ENCODE data around the gene KIF4B. TPM values are rescaled to one million over a fixed set of nuclear protein-coding genes. Genes with fewer than 3 reads are reported as not detected.

The KIF4B gene
- total and polyA plus RNA-seq, 10 donors: 0.06 to 0.26 (median 0.16) TPM; not detected in 6

DNA sequence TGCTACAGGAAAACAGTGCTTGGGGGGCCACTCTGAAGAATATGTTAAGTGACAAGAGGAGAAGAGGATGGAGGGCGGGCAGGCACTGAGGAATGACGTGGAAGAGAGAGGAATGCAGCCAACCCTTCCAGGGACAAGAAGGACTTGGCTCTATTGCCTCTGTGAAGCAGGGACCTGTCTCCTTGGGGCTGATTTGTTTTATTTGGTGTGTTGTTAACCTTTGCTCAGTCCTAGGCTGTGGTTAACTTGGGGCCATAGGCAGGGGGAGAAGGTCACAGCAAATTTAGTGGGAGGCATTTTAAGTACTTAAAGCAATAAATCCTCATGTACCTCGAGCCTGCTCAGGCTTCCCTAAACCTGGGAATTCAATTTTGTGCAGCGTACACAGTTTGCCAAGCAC is 39.9 kb downstream of the KIF4B start:
- Histone ChIP-seq H3K4me3 (no peak overlapping the region), H3K27me3 (replicated peaks in 1 of 7) (peaks cover 0 to 3% (median 0%) of the 10 kb centered on the region in 7 donors), H3K27ac (no peak overlapping the region), H3K4me1 (peaks cover 0 to 12% (median 0%) of the 10 kb centered on the region in 6 donors), H3K36me3 (no peaks in the 10 kb centered on the region), H3K9me3 (no peaks in the 10 kb centered on the region)
- TF ChIP-seq, protein P1, sequence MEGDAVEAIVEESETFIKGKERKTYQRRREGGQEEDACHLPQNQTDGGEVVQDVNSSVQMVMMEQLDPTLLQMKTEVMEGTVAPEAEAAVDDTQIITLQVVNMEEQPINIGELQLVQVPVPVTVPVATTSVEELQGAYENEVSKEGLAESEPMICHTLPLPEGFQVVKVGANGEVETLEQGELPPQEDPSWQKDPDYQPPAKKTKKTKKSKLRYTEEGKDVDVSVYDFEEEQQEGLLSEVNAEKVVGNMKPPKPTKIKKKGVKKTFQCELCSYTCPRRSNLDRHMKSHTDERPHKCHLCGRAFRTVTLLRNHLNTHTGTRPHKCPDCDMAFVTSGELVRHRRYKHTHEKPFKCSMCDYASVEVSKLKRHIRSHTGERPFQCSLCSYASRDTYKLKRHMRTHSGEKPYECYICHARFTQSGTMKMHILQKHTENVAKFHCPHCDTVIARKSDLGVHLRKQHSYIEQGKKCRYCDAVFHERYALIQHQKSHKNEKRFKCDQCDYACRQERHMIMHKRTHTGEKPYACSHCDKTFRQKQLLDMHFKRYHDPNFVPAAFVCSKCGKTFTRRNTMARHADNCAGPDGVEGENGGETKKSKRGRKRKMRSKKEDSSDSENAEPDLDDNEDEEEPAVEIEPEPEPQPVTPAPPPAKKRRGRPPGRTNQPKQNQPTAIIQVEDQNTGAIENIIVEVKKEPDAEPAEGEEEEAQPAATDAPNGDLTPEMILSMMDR (IDR thresholded peaks at IDR 0.05 in 8 of 11, conservative IDR thresholded peaks at IDR 0.05 in 3 of 11): no peak
- no peak for TF ChIP-seq POLR2AphosphoS5 (IDR thresholded peaks at IDR 0.05)
- no peak for TF ChIP-seq POLR2A (IDR thresholded peaks at IDR 0.05)
- no peak for DNase-seq
- intact Hi-C loops (cut with DNase I; ENCODE audit: low total_unique reads): no loop called here
- 43 to 56% (median 49%) methylated on average over 4 of the region's 4 CpGs for WGBS, 5 donors

DNA sequence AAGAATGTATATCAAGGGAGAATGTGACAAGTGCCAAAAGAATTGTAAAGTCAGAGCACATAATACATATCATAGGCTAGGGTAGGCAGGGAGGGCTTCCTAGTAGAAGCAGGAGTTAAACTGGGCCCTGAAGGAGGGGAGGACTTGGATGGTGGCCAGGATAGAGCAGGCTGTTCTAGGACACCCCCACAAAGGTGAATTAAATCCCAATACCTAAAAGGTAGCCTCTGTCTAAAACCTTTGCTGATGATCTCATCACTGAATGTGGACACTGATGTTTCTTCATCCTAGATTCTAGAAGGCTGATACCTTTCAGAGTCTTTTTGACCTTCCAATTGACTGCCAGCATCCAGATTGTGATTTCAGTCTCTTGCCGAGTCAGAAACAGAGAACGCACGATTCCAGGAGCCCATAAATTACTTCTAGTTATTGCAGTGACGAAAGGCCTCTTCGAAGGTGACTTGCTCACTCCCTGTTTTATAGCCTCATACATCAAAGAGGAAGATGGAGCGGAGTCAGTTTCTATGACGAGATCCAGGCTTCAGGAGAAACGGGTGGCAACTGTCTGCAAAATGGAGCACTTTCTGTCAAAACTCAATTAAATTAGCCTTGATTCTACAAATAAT is 43.2 kb downstream of the KIF4B start:
- Histone ChIP-seq H3K9me3 (peaks cover 0 to 7% (median 0%) of the 10 kb centered on the region in 8 donors), H3K27ac (no peak overlapping the region), H3K4me1 (peaks cover 0 to 12% (median 0%) of the 10 kb centered on the region in 6 donors), H3K27me3 (replicated peaks in 1 of 7) (peaks cover 0 to 3% (median 0%) of the 10 kb centered on the region in 7 donors), H3K4me3 (no peak overlapping the region), H3K36me3 (no peaks in the 10 kb centered on the region)
- DNase-seq: no peak
- 60 to 78% (median 66%) methylated on average over 8 of the region's 8 CpGs for WGBS, 5 donors
- intact Hi-C loops (cut with DNase I; ENCODE audit: low total_unique reads): no loop called here
- TF ChIP-seq, protein P1 (IDR thresholded peaks at IDR 0.05 in 8 of 11, conservative IDR thresholded peaks at IDR 0.05 in 3 of 11): no peak

DNA sequence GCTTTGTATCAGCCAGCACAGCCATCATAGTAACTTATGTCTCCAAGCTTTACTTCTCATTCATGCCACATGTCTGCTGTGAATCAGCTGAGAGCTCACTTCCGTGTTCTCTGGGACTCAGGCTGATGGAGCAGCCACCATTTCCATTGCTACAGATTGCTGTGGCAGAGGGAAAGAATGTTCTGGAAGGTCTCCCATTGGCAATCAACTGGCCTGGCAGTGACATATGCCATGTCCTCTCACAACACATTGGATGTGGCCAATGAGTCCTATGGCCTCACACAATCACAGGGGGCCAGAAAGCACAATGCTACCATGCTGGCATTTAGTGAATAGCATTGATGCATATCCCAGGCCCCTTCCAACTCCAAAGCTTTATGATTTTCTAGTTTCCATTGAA is 44.1 kb downstream of the KIF4B start:
- Histone ChIP-seq H3K9me3 (peaks cover 0 to 7% (median 0%) of the 10 kb centered on the region in 8 donors), H3K4me1 (peaks cover 0 to 10% (median 0%) of the 10 kb centered on the region in 6 donors), H3K36me3 (no peaks in the 10 kb centered on the region), H3K4me3 (no peak overlapping the region), H3K27ac (no peak overlapping the region), H3K27me3 (replicated peaks in 1 of 7) (peaks cover 0 to 6% (median 0%) of the 10 kb centered on the region in 7 donors)
- DNase-seq: no peak
- 73 to 100% (median 86%) methylated on average over 1 of the region's 1 CpG for WGBS, 5 donors
- TF ChIP-seq POLR2AphosphoS5 (IDR thresholded peaks at IDR 0.05) (no peak), POLR2A (IDR thresholded peaks at IDR 0.05) (no peak)
- TF ChIP-seq, protein P1 (IDR thresholded peaks at IDR 0.05 in 8 of 11, conservative IDR thresholded peaks at IDR 0.05 in 3 of 11): no peak
- intact Hi-C loops (cut with DNase I; ENCODE audit: low total_unique reads): no loop called here

DNA sequence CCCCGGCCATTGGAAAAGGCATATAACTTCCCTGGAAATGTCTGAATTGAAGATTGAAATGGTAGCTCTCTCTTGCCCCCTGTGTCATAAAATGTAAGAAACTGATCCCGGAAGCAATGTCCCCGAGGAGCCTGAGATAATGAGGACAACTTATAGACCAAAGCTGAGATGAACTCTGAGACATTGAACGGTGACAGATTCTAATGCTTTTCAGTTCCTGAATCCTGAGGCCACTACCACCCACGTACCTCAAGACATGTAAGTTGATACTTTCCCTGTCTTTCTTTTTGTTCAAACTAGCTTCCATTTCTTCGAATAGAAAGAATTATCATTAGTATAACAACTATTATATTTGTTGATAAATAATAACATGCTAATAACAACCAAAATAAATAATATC is 51.0 kb downstream of the KIF4B start:
- peaks cover 0 to 6% (median 0%) of the 10 kb centered on the region in 7 donors for H3K27me3 ChIP-seq (replicated peaks in 1 of 7)
- H3K27ac ChIP-seq: no peak overlapping the region
- WGBS, 5 donors: 63 to 75% (median 70%) methylated on average over 6 of the region's 6 CpGs
- H3K4me3 ChIP-seq: no peak overlapping the region
- H3K36me3 ChIP-seq: no peaks in the 10 kb centered on the region
- TF ChIP-seq POLR2A (IDR thresholded peaks at IDR 0.05): no peak
- TF ChIP-seq, protein P1 (IDR thresholded peaks at IDR 0.05 in 8 of 11, conservative IDR thresholded peaks at IDR 0.05 in 3 of 11): no peak
- TF ChIP-seq POLR2AphosphoS5 (IDR thresholded peaks at IDR 0.05): no peak
- no peak for DNase-seq
- peaks cover 0 to 7% (median 0%) of the 10 kb centered on the region in 8 donors for H3K9me3 ChIP-seq
- intact Hi-C loops (cut with DNase I; ENCODE audit: low total_unique reads): no loop called here
- no peaks in the 10 kb centered on the region for H3K4me1 ChIP-seq

All from spleen (tissue), 11 donors.